H1 (cell line): Measurements from ENCODE around the gene LPXN. TPM values are rescaled to one million over a fixed set of nuclear protein-coding genes. Genes with fewer than 3 reads are reported as not detected.

Source experiments
- CTCF ChIA-PET: fragments of 300-600 bp; sonication (Branson Sonifier 250); formaldehyde crosslinking; loops from one replicate; lab custom pipeline; 2021; ENCODE audit not compliant: partially characterized antibody; lab: Charles Lee
- POLR2A ChIA-PET: fragments of 300-600 bp; sonication (Branson Sonifier 250); formaldehyde crosslinking; loops from one replicate; lab custom pipeline; 2021; ENCODE audit warnings: inconsistent platforms; ENCODE audit not compliant: partially characterized antibody; lab: Charles Lee
- DNase-seq, 2 experiments: peaks; one replicate each; pipeline versions ENCODE4 v3.0.0 to v3.0.0-alpha.2; 2010 to 2022; ENCODE audit warnings: low spot score in 2 of 2, low read depth in 1 of 2, mixed read lengths in 1 of 2
- FAIRE-seq: peaks from 2 replicates; lab custom pipeline; 2011; peaks lifted over from hg19 to GRCh38; lab: Jason Lieb, UNC
- H2AFZ ChIP-seq: 2 replicates; pipeline ENCODE4 v1.8.1; 2012; ENCODE audit warnings: low read length, inconsistent platforms
- H2AK5ac ChIP-seq: 2 replicates; pipeline ENCODE4 v1.6.1; 2013; ENCODE audit warnings: low read depth, low read length
- H2BK120ac ChIP-seq: replicated peaks from 2 replicates; pipeline ENCODE3; 2013; ENCODE audit warnings: low read depth, low read length, inconsistent platforms
- H2BK12ac ChIP-seq: 2 replicates; pipeline ENCODE4 v1.6.1; 2013; ENCODE audit warnings: low read depth, low read length
- H2BK15ac ChIP-seq: 2 replicates; pipeline ENCODE4 v1.6.1; 2013; ENCODE audit warnings: low read length
- H2BK20ac ChIP-seq: 2 replicates; pipeline ENCODE4 v1.6.1; 2013; ENCODE audit warnings: low read length
- H2BK5ac ChIP-seq: 2 replicates; pipeline ENCODE4 v1.6.1; 2013; ENCODE audit warnings: low read depth, low read length
- H3K14ac ChIP-seq: 2 replicates; pipeline ENCODE4 v1.6.1; 2013; ENCODE audit warnings: inconsistent platforms; ENCODE audit not compliant: insufficient read length
- H3K18ac ChIP-seq: 2 replicates; pipeline ENCODE4 v1.6.1; 2013; ENCODE audit warnings: low read length; ENCODE audit errors: extremely low read depth
- H3K23ac ChIP-seq: 2 replicates; pipeline ENCODE4 v1.6.1; 2013; ENCODE audit warnings: inconsistent platforms; ENCODE audit not compliant: insufficient read length
- H3K23me2 ChIP-seq: 2 replicates; pipeline ENCODE4 v1.6.1; 2013; ENCODE audit warnings: low read depth, low read length
- H3K27ac ChIP-seq: 2 replicates; pipeline ENCODE4 v1.6.1; 2011; ENCODE audit warnings: low read depth, low read length, inconsistent platforms
- H3K27me3 ChIP-seq, 4 experiments: replicated peaks in 1 of 4; 1 replicate in 1 of 4; 2 replicates in 3 of 4; pipeline versions ENCODE4 v1.6.1 to v1.8.1; 2011 to 2013; ENCODE audit warnings: low read length in 3 of 4, mild to moderate bottlenecking in 3 of 4, inconsistent platforms in 2 of 4, mixed read lengths in 2 of 4, moderate library complexity in 1 of 4; ENCODE audit not compliant: control insufficient read depth in 3 of 4, insufficient read depth in 3 of 4; ENCODE audit errors: extremely low read depth in 1 of 4
- H3K36me3 ChIP-seq, 4 experiments: 2 replicates each; pipeline versions ENCODE4 v1.6.1 to v1.8.1; 2011 to 2013; ENCODE audit warnings: mild to moderate bottlenecking in 4 of 4, low read length in 3 of 4, moderate library complexity in 2 of 4, control low read depth in 1 of 4, inconsistent platforms in 1 of 4; ENCODE audit not compliant: insufficient read depth in 4 of 4, control insufficient read depth in 2 of 4
- H3K4ac ChIP-seq: replicated peaks from 2 replicates; pipeline ENCODE3; 2013; ENCODE audit warnings: low read length, low read depth, mixed read lengths, inconsistent platforms; ENCODE audit not compliant: insufficient read length
- H3K4me1 ChIP-seq, 4 experiments: replicated peaks in 1 of 4; 1 replicate in 1 of 4; 2 replicates in 3 of 4; pipeline versions ENCODE4 v1.6.1 to v1.8.1; 2011 to 2013; ENCODE audit warnings: low read length in 3 of 4, inconsistent platforms in 2 of 4, mixed read lengths in 1 of 4; ENCODE audit not compliant: insufficient read depth in 4 of 4, control insufficient read depth in 3 of 4
- H3K4me2 ChIP-seq, 2 experiments: 2 replicates each; pipeline versions ENCODE4 v1.6.1 to v1.8.1; 2011 to 2013; ENCODE audit warnings: low read depth in 2 of 2, low read length in 2 of 2, control low read depth in 1 of 2, inconsistent platforms in 1 of 2, mild to moderate bottlenecking in 1 of 2; ENCODE audit not compliant: insufficient read depth in 1 of 2
- H3K4me3 ChIP-seq, 4 experiments: fragments of 200-600, 300-600 bp in 1 of 4; sonication (generic), shearing (Covaris generic), sonication (Bioruptor Twin) in 1 of 4; 2 replicates each; pipeline versions ENCODE4 v1.5.1 to v1.8.1; 2011 to 2016; ENCODE audit warnings: low read length in 4 of 4, low read depth in 3 of 4, control low read depth in 2 of 4, inconsistent platforms in 2 of 4, mild to moderate bottlenecking in 2 of 4, mixed read lengths in 1 of 4, moderate library complexity in 1 of 4; ENCODE audit not compliant: insufficient read depth in 2 of 4; ENCODE audit errors: extremely low read depth in 1 of 4
- H3K56ac ChIP-seq: replicated peaks from 2 replicates; pipeline ENCODE3; 2013; ENCODE audit warnings: low read depth, mild to moderate bottlenecking, mixed read lengths, low read length, inconsistent platforms; ENCODE audit not compliant: insufficient read length
- H3K79me1 ChIP-seq: 2 replicates; pipeline ENCODE4 v1.6.1; 2013; ENCODE audit warnings: low read depth, low read length, control low read depth
- H3K79me2 ChIP-seq, 2 experiments: 2 replicates each; pipeline versions ENCODE4 v1.6.1 to v1.8.1; 2012 to 2013; ENCODE audit warnings: low read length in 2 of 2, mild to moderate bottlenecking in 2 of 2, inconsistent platforms in 1 of 2; ENCODE audit not compliant: insufficient read depth in 2 of 2, control insufficient read depth in 1 of 2
- H3K9ac ChIP-seq, 4 experiments: replicated peaks in 1 of 4; 1 replicate in 1 of 4; 2 replicates in 3 of 4; pipeline versions ENCODE4 v1.6.1 to v1.8.1; 2011 to 2013; ENCODE audit warnings: low read depth in 3 of 4, low read length in 3 of 4, control low read depth in 2 of 4, mild to moderate bottlenecking in 2 of 4, moderate library complexity in 2 of 4, inconsistent platforms in 1 of 4; ENCODE audit errors: extremely low read depth in 1 of 4
- H3K9me3 ChIP-seq, 2 experiments: 2 replicates each; pipeline versions ENCODE4 v1.6.1 to v1.8.1; 2012 to 2013; ENCODE audit warnings: mild to moderate bottlenecking in 2 of 2, moderate library complexity in 2 of 2, control low read depth in 1 of 2, inconsistent platforms in 1 of 2, low read depth in 1 of 2, low read length in 1 of 2, mixed read lengths in 1 of 2; ENCODE audit not compliant: insufficient read depth in 2 of 2
- H4K20me1 ChIP-seq, 2 experiments: replicated peaks in 1 of 2; 2 replicates each; pipeline versions ENCODE3 to v1.8.1; 2011 to 2013; ENCODE audit warnings: inconsistent platforms in 2 of 2, low read length in 2 of 2, mild to moderate bottlenecking in 1 of 2; ENCODE audit not compliant: insufficient read depth in 2 of 2, control insufficient read depth in 1 of 2
- H4K5ac ChIP-seq: 2 replicates; pipeline ENCODE4 v1.6.1; 2013; ENCODE audit warnings: low read length, low read depth, mixed read lengths, inconsistent platforms; ENCODE audit not compliant: insufficient read length
- H4K8ac ChIP-seq: 2 replicates; pipeline ENCODE4 v1.8.0; 2013; ENCODE audit warnings: mild to moderate bottlenecking, moderate library complexity, low read length, inconsistent platforms; ENCODE audit not compliant: insufficient read depth; ENCODE audit errors: extremely low read depth
- H4K91ac ChIP-seq: replicated peaks from 2 replicates; pipeline ENCODE3; 2013; ENCODE audit warnings: low read length, mixed read lengths, inconsistent platforms; ENCODE audit not compliant: insufficient read length
- CHD1 ChIP-seq: IDR thresholded peaks from 2 replicates; pipeline ENCODE4 v1.6.1; 2012; ENCODE audit warnings: low read depth, low read length, improper control_type of control experiment
- JUN ChIP-seq: IDR thresholded peaks from 2 replicates; pipeline ENCODE4 v1.6.1; 2011; ENCODE audit warnings: low read depth, mild to moderate bottlenecking, improper control_type of control experiment, low read length
- KDM5A ChIP-seq: fragments of 200-600 bp; IDR thresholded peaks from 2 replicates; pipeline ENCODE4 v1.7.1; 2012; ENCODE audit warnings: mild to moderate bottlenecking, low read length, inconsistent platforms, mixed read lengths
- RXRA ChIP-seq: IDR thresholded peaks from 2 replicates; pipeline ENCODE4 v1.6.1; 2011; ENCODE audit warnings: low read depth, mild to moderate bottlenecking, low read length, moderate library complexity; ENCODE audit not compliant: insufficient read depth
- SP2 ChIP-seq: IDR thresholded peaks from 2 replicates; pipeline ENCODE4 v1.6.1; 2012; ENCODE audit warnings: mild to moderate bottlenecking, low read length, inconsistent platforms
- TAF1 ChIP-seq: IDR thresholded peaks from 2 replicates; pipeline ENCODE4 v1.6.1; 2011; ENCODE audit warnings: mild to moderate bottlenecking, low read depth, low read length
- TBP ChIP-seq: IDR thresholded peaks from 2 replicates; pipeline ENCODE4 v1.6.1; 2011; ENCODE audit warnings: low read depth, low read length, improper control_type of control experiment
- WGBS, 2 experiments: shearing (Covaris generic) in 1 of 2; methylation state at CpG; one replicate each; pipeline versions ENCODE4 v1.1.6 to v1.1.7; 2013 to 2015; ENCODE audit warnings: low lambda C conversion rate in 2 of 2, mixed read lengths in 2 of 2, inconsistent platforms in 1 of 2, low coverage in 1 of 2, missing lambda C conversion rate in 1 of 2; ENCODE audit not compliant: insufficient replicate concordance in 2 of 2, insufficient coverage in 1 of 2, insufficient read length in 1 of 2; ENCODE audit errors: extremely low coverage in 1 of 2, missing lambda C conversion rate in 1 of 2; 5-methylcytosine and 5-hydroxymethylcytosine counted together
- polyA plus RNA-seq, 7 experiments: library from polyadenylated mRNA; depleted of rRNA in 3 of 7; stranded (reverse) in 5 of 7; unstranded in 2 of 7; fragments of >200 nt in 5 of 7; fragments of 200-250 nt in 2 of 7; gene quantifications; 1 replicate in 5 of 7; 2 replicates in 1 of 7; 4 replicates in 1 of 7; pipeline versions ENCODE4 v1.2.1 to v1.2.3, GENCODE V29; 2011 to 2013; ENCODE audit warnings: missing spikeins in 2 of 7, mixed read lengths in 2 of 7
- total RNA-seq: library from RNA; stranded (reverse); fragmentation: NEBNext Ultra II Directional; extraction: Animal tissue kit (Norgen Biotek cat#: 25700); gene quantifications from 2 replicates; pipeline ENCODE4 v1.2.1, GENCODE V29; 2021

Gene LPXN
- total and polyA plus RNA-seq, 2 of the 8 experiments (the other 6 are each of a cell fraction or from before 2014, with no cell fraction given), result 1.4 to 2.7 TPM

DNA sequence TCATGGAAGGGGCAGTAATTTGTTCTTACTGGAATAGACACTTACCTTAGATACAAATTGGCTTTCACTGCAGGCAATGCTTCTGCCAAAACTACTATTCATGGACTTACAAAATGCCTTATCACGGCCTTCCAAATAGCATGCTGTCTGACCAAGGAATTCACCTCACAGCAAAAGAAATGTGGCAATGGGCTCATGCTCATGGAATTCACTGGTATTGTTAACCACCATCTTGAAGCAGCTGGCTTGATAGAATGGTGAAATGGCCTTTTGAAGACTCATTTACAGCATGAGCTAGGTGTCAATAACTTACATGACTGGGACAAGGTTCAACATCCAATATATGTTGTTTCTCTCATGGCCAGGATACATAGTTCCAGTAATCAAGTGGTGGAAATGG lies 89.7 kb downstream of the LPXN start:
- Histone ChIP-seq H3K23ac (no peak overlapping the region), H4K8ac (no peak overlapping the region), H2AFZ (no peak overlapping the region), H2BK120ac (no peak overlapping the region), H3K56ac (no peak overlapping the region), H3K27ac (no peak overlapping the region), H3K79me2 (no peaks in the 10 kb centered on the region), H2BK20ac (no peak overlapping the region), H2AK5ac (no peak overlapping the region; the same call in 1 of the 2 replicates)
- no peak for FAIRE-seq
- 94% methylated on average over 1 of the region's 1 CpG; no CpG with 5 or more reads in 1 of the 2 experiments for WGBS, 2 experiments
- CTCF ChIA-PET, result no interaction called here
- TF ChIP-seq JUN, result no peak
- no peak for TF ChIP-seq SP2
- TF ChIP-seq CHD1, result no peak
- no peak for TF ChIP-seq TBP
- TF ChIP-seq TAF1, result no peak
- no peak for TF ChIP-seq KDM5A
- no peak for TF ChIP-seq RXRA
- TF ChIP-seq, all 59 proteins: peak for 0
- no peak overlapping the region for H3K14ac ChIP-seq
- no peak overlapping the region for H3K9ac ChIP-seq
- no peak for DNase-seq
- H3K36me3 ChIP-seq, result no peaks in the 10 kb centered on the region
- H4K20me1 ChIP-seq, result no peaks in the 10 kb centered on the region
- no peak overlapping the region for H2BK15ac ChIP-seq
- H3K4me2 ChIP-seq, result no peak overlapping the region
- H4K5ac ChIP-seq, result no peak overlapping the region
- no peak overlapping the region for H3K4me3 ChIP-seq
- no peaks in the 10 kb centered on the region for H3K27me3 ChIP-seq
- POLR2A ChIA-PET, result no interaction called here
- peaks cover 0 to 2% of the 10 kb centered on the region in 2 experiments; a peak in 1 of 4 replicates for H3K9me3 ChIP-seq
- H3K79me1 ChIP-seq, result no peaks in the 10 kb centered on the region
- H3K4me1 ChIP-seq, result no peaks in the 10 kb centered on the region
- H3K23me2 ChIP-seq, result no peaks in the 10 kb centered on the region
- no peak overlapping the region for H2BK5ac ChIP-seq
- H3K4ac ChIP-seq, result no peak overlapping the region
- H3K18ac ChIP-seq, result no peak overlapping the region
- H4K91ac ChIP-seq, result no peak overlapping the region
- no peak overlapping the region for H2BK12ac ChIP-seq
